RWPE1 (cell line): ENCODE measurements around the gene SEMA7A.

Source experiments
- CTCF ChIA-PET: fragments of 350-600 bp; sonication (Branson Sonifier 250); formaldehyde crosslinking; extraction: SDS; loops from one replicate; lab custom pipeline; 2021; lab: Yijun Ruan, JAX
- POLR2A ChIA-PET: fragments of 400-600 bp; formaldehyde crosslinking; extraction: SDS; loops from one replicate; lab custom pipeline; 2020; ENCODE audit warnings: antibody characterized with exemption; ENCODE audit not compliant: low non-redundant PET; lab: Yijun Ruan, JAX
- DNase-seq: peaks from one replicate; pipeline ENCODE4 v3.0.0; 2012; ENCODE audit warnings: low spot score
- H3K27ac ChIP-seq: fragments of 450-650 bp; 2 replicates; pipeline ENCODE4 v1.5.1; 2017
- CTCF ChIP-seq: fragments of 450-650 bp; conservative IDR thresholded peaks from 2 replicates; pipeline ENCODE4 v1.5.1; 2017; ENCODE audit warnings: low read depth, mild to moderate bottlenecking

SEMA7A gene

GRCh38 chr15:74383286-74383685, 50.5 kb downstream of the SEMA7A start:
- POLR2A ChIA-PET, result no interaction called here
- DNase-seq, result no peak
- no peak for TF ChIP-seq CTCF
- H3K27ac ChIP-seq, result peak overlapping the region; percentile 88
- CTCF ChIA-PET, result interaction anchor here (0.9 to 1.9 kb wide), 6 partner anchors 9 to 66 kb away, joined by 3 to 20 read pairs (median 7); no protein-coding TSS in a partner anchor

- ChIA-PET POLR2A (interaction anchor here (0.6 kb wide), 1 partner anchor 49 kb away, joined by 8 read pairs; no protein-coding TSS in a partner anchor), CTCF (interaction anchor here (0.6 to 2.0 kb wide), 21 partner anchors 8 to 164 kb away, joined by 3 to 29 read pairs (median 6); partner anchors contain the start of genes ARID3B and UBL7)
- peak overlapping the region; percentile 47 for H3K27ac ChIP-seq
- peak; percentile 93 for DNase-seq
- peak; percentile 89 for TF ChIP-seq CTCF
Measured at GRCh38 chr15:74382004-74382816, 51.5 kb downstream of the SEMA7A start.

GRCh38 chr15:74381481-74381880, 52.3 kb downstream of the SEMA7A start:
- TF ChIP-seq CTCF, result no peak
- ChIA-PET POLR2A (interaction anchor here (0.6 kb wide), 1 partner anchor 49 kb away, joined by 8 read pairs; no protein-coding TSS in a partner anchor), CTCF (interaction anchor here (1.5 to 2.0 kb wide), 4 partner anchors 10 to 62 kb away, joined by 5 to 29 read pairs (median 14); no protein-coding TSS in a partner anchor)

GRCh38 chr15:74381190-74381453, 52.6 kb downstream of the SEMA7A start:
- H3K27ac ChIP-seq, result no peak overlapping the region
- no peak for DNase-seq
- TF ChIP-seq CTCF, result no peak
- ChIA-PET CTCF (interaction anchor here (1.5 to 2.0 kb wide), 4 partner anchors 10 to 62 kb away, joined by 5 to 29 read pairs (median 14); no protein-coding TSS in a partner anchor), POLR2A (no interaction called here)

More at GRCh38 chr15:74381481-74381880, 52.3 kb downstream of the SEMA7A start:
- H3K27ac ChIP-seq, result peak overlapping the region; percentile 47
- DNase-seq, result no peak

GRCh38 chr15:74380361-74381189, 53.2 kb downstream of the SEMA7A start:
- DNase-seq, result no peak
- TF ChIP-seq CTCF, result no peak
- H3K27ac ChIP-seq, result no peak overlapping the region
- ChIA-PET POLR2A (no interaction called here), CTCF (interaction anchor here (0.6 to 1.5 kb wide), 3 partner anchors 9 to 58 kb away, joined by 4 to 5 read pairs (median 5); no protein-coding TSS in a partner anchor)

GRCh38 chr15:74378848-74379247, 54.9 kb downstream of the SEMA7A start:
- POLR2A ChIA-PET, result no interaction called here
- DNase-seq, result no peak
- CTCF ChIA-PET, result interaction anchor here (0.5 to 1.9 kb wide), 6 partner anchors 33 to 72 kb away, joined by 3 to 4 read pairs (median 4); no protein-coding TSS in a partner anchor
- TF ChIP-seq CTCF, result no peak
- H3K27ac ChIP-seq, result no peak overlapping the region
